GM18499 (cell line): ENCODE data around the gene RBBP8NL.
"Not testable (repeated sequence)": the region's sequence is repeated elsewhere in the genome, so short reads cannot be mapped to it uniquely, and the experiment has no call there.

Source experiments
- ATAC-seq: cut with Tn5 transposase; IDR thresholded peaks from one replicate; pipeline ENCODE4 v1.9.1; 2021; ENCODE audit warnings: moderate number of reproducible peaks; ENCODE audit not compliant: insufficient read depth, unreplicated experiment

RBBP8NL gene

GRCh38 chr20:62446888-62447869, 19.8 kb upstream of the RBBP8NL start:
- ATAC-seq: no peak

- ATAC-seq: no peak
These were observed 19.1 kb upstream of the RBBP8NL start for GRCh38 chr20:62446481-62446880.

GRCh38 chr20:62445553-62446340, 18.4 kb upstream of the RBBP8NL start:
- no peak for ATAC-seq

GRCh38 chr20:62444286-62444685, 16.9 kb upstream of the RBBP8NL start:
- no peak for ATAC-seq

GRCh38 chr20:62441987-62442539, 14.7 kb upstream of the RBBP8NL start:
- ATAC-seq: no peak

- no peak for ATAC-seq
These were observed 11.9 kb upstream of the RBBP8NL start for GRCh38 chr20:62439218-62439617.

GRCh38 chr20:62437927-62438326, 10.6 kb upstream of the RBBP8NL start:
- ATAC-seq: no peak

GRCh38 chr20:62437496-62437895, 10.2 kb upstream of the RBBP8NL start:
- ATAC-seq: no peak

- no peak for ATAC-seq
These were observed 9.4 kb upstream of the RBBP8NL start for GRCh38 chr20:62436692-62437091.

GRCh38 chr20:62433658-62434497, 6.5 kb upstream of the RBBP8NL start:
- ATAC-seq: no peak

GRCh38 chr20:62430866-62431447, 3.6 kb upstream of the RBBP8NL start:
- ATAC-seq: no peak

GRCh38 chr20:62430311-62430853, 3.0 kb upstream of the RBBP8NL start:
- no peak for ATAC-seq

GRCh38 chr20:62429455-62430310, 2.3 kb upstream of the RBBP8NL start:
- ATAC-seq: no peak

GRCh38 chr20:62428396-62429295, 1.3 kb upstream of the RBBP8NL start:
- no peak for ATAC-seq

- no peak for ATAC-seq
These were observed 648 bp upstream of the RBBP8NL start for GRCh38 chr20:62428002-62428372.

GRCh38 chr20:62426699-62427131, 624 bp downstream of the RBBP8NL start:
- no peak for ATAC-seq

- not testable (repeated sequence) for ATAC-seq
These were observed 1.3 kb downstream of the RBBP8NL start for GRCh38 chr20:62426059-62426348.
